Ishikawa (cell line): ENCODE data around the gene ABCC4.

ENCODE experiments used
- CREB1 ChIP-seq: IDR thresholded peaks from 2 replicates; pipeline ENCODE4 v1.6.1; 2012; ENCODE audit warnings: low read depth
- TF ChIP-seq, protein P1 (sequence below): IDR thresholded peaks from 2 replicates; pipeline ENCODE4 v1.6.1; 2012; ENCODE audit warnings: low read depth, mild to moderate bottlenecking
- TF ChIP-seq, protein P2 (sequence below): IDR thresholded peaks from 2 replicates; pipeline ENCODE4 v1.6.1; 2012

DNA sequence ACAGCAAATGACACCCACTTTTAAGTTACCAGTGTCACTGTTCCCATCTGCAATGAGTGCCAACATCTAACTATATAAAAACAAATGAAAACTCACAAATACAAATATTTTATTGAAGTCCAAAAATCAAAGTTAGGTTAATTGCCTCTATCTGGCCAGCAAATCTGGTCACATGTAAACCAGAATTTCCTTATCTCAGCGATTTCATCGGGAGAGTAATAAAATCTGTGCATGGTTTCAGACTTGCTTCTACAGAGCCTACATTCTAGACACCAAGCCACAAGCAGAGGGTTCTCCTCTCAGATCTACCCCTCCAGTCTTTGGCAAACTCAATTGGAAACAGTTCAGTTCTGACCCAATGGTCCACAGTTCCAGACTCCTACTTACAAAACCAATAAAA lies 189.6 kb downstream of the ABCC4 start:
- TF ChIP-seq, protein P1, sequence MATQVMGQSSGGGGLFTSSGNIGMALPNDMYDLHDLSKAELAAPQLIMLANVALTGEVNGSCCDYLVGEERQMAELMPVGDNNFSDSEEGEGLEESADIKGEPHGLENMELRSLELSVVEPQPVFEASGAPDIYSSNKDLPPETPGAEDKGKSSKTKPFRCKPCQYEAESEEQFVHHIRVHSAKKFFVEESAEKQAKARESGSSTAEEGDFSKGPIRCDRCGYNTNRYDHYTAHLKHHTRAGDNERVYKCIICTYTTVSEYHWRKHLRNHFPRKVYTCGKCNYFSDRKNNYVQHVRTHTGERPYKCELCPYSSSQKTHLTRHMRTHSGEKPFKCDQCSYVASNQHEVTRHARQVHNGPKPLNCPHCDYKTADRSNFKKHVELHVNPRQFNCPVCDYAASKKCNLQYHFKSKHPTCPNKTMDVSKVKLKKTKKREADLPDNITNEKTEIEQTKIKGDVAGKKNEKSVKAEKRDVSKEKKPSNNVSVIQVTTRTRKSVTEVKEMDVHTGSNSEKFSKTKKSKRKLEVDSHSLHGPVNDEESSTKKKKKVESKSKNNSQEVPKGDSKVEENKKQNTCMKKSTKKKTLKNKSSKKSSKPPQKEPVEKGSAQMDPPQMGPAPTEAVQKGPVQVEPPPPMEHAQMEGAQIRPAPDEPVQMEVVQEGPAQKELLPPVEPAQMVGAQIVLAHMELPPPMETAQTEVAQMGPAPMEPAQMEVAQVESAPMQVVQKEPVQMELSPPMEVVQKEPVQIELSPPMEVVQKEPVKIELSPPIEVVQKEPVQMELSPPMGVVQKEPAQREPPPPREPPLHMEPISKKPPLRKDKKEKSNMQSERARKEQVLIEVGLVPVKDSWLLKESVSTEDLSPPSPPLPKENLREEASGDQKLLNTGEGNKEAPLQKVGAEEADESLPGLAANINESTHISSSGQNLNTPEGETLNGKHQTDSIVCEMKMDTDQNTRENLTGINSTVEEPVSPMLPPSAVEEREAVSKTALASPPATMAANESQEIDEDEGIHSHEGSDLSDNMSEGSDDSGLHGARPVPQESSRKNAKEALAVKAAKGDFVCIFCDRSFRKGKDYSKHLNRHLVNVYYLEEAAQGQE, result no peak
- TF ChIP-seq, protein P2, sequence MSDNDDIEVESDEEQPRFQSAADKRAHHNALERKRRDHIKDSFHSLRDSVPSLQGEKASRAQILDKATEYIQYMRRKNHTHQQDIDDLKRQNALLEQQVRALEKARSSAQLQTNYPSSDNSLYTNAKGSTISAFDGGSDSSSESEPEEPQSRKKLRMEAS, result no peak
- TF ChIP-seq CREB1, result no peak
